H9 (cell line): ENCODE results near the gene ZFYVE28. TPM values are rescaled to one million over a fixed set of nuclear protein-coding genes. Genes with fewer than 3 reads are reported as not detected.

Experiments
- DNase-seq: peaks from one replicate; pipeline ENCODE4 v3.0.0-alpha.2; 2017
- H2AFZ ChIP-seq: one replicate; pipeline ENCODE4 v1.6.1; 2013; ENCODE audit warnings: mild to moderate bottlenecking, low read length, control low read depth, moderate library complexity
- H2AK5ac ChIP-seq: 2 replicates; pipeline ENCODE4 v1.6.1; 2013; ENCODE audit warnings: low read length, control low read depth, mixed read lengths; ENCODE audit not compliant: insufficient read length
- H2BK120ac ChIP-seq: one replicate; pipeline ENCODE4 v1.6.1; 2013; ENCODE audit warnings: low read depth, mild to moderate bottlenecking, low read length, control low read depth, inconsistent platforms; ENCODE audit not compliant: poor library complexity, severe bottlenecking
- H2BK12ac ChIP-seq: 2 replicates; pipeline ENCODE4 v1.6.1; 2013; ENCODE audit warnings: low read length, control low read depth, mixed read lengths, low read depth; ENCODE audit not compliant: insufficient read length
- H2BK15ac ChIP-seq: 2 replicates; pipeline ENCODE4 v1.6.1; 2013; ENCODE audit warnings: low read depth, low read length, control low read depth
- H2BK20ac ChIP-seq: one replicate; pipeline ENCODE4 v1.6.1; 2013; ENCODE audit warnings: low read depth, mild to moderate bottlenecking, low read length, control low read depth, inconsistent platforms; ENCODE audit not compliant: poor library complexity, severe bottlenecking
- H2BK5ac ChIP-seq: 2 replicates; pipeline ENCODE4 v1.6.1; 2013; ENCODE audit warnings: low read length, control low read depth, mixed read lengths; ENCODE audit not compliant: insufficient read length
- H3K14ac ChIP-seq: 2 replicates; pipeline ENCODE4 v1.6.1; 2013; ENCODE audit warnings: low read length, control low read depth; ENCODE audit not compliant: insufficient read depth
- H3K18ac ChIP-seq: 2 replicates; pipeline ENCODE4 v1.6.1; 2013; ENCODE audit warnings: low read depth, mild to moderate bottlenecking, mixed read lengths, low read length, control low read depth; ENCODE audit not compliant: insufficient read length
- H3K23ac ChIP-seq: 2 replicates; pipeline ENCODE4 v1.6.1; 2013; ENCODE audit warnings: low read length, control low read depth, mixed read lengths, low read depth; ENCODE audit not compliant: insufficient read length
- H3K23me2 ChIP-seq: 2 replicates; pipeline ENCODE4 v1.6.1; 2013; ENCODE audit warnings: low read depth, mild to moderate bottlenecking, mixed read lengths, low read length, control low read depth; ENCODE audit not compliant: insufficient read length, poor library complexity, severe bottlenecking
- H3K27ac ChIP-seq: 2 replicates; pipeline ENCODE4 v1.5.1; 2013; ENCODE audit warnings: low read length, control low read depth, mixed read lengths, low read depth; ENCODE audit not compliant: insufficient read length
- H3K27me3 ChIP-seq: 2 replicates; pipeline ENCODE4 v1.6.1; 2013; ENCODE audit warnings: low read length, control low read depth, inconsistent platforms; ENCODE audit not compliant: insufficient read depth
- H3K4ac ChIP-seq: 2 replicates; pipeline ENCODE4 v1.6.1; 2013; ENCODE audit warnings: low read depth, mild to moderate bottlenecking, control low read depth, inconsistent platforms, low read length, moderate library complexity
- H3K4me1 ChIP-seq: 2 replicates; pipeline ENCODE4 v1.6.1; 2013; ENCODE audit warnings: low read length, control low read depth, inconsistent platforms; ENCODE audit not compliant: insufficient read depth
- H3K4me2 ChIP-seq: 2 replicates; pipeline ENCODE4 v1.6.1; 2013; ENCODE audit warnings: low read length, control low read depth, mixed read lengths; ENCODE audit not compliant: insufficient read length, insufficient read depth
- H3K56ac ChIP-seq: 2 replicates; pipeline ENCODE4 v1.6.1; 2013; ENCODE audit warnings: low read depth, mild to moderate bottlenecking, mixed read lengths, low read length, control low read depth; ENCODE audit not compliant: insufficient read length
- H3K79me1 ChIP-seq: 2 replicates; pipeline ENCODE4 v1.6.1; 2013; ENCODE audit warnings: low read depth, mild to moderate bottlenecking, moderate library complexity, low read length, control low read depth, inconsistent platforms; ENCODE audit not compliant: insufficient read depth, poor library complexity, severe bottlenecking
- H3K79me2 ChIP-seq: 2 replicates; pipeline ENCODE4 v1.6.1; 2013; ENCODE audit warnings: low read length, control low read depth, inconsistent platforms; ENCODE audit not compliant: insufficient read depth
- H3K9ac ChIP-seq: 2 replicates; pipeline ENCODE4 v1.6.1; 2013; ENCODE audit warnings: low read length, control low read depth, mixed read lengths; ENCODE audit not compliant: insufficient read length; ENCODE audit errors: extremely low read depth
- H3K9me3 ChIP-seq: one replicate; pipeline ENCODE4 v1.6.1; 2013; ENCODE audit warnings: low read depth, low read length, inconsistent platforms; ENCODE audit not compliant: control insufficient read depth
- H3T11ph ChIP-seq: one replicate; pipeline ENCODE4 v1.6.1; 2013; ENCODE audit warnings: mild to moderate bottlenecking, low read length, control low read depth, inconsistent platforms
- H4K20me1 ChIP-seq: one replicate; pipeline ENCODE4 v1.6.1; 2013; ENCODE audit not compliant: control insufficient read depth, insufficient read length, insufficient read depth
- H4K5ac ChIP-seq: 2 replicates; pipeline ENCODE4 v1.6.1; 2013; ENCODE audit warnings: low read depth, mild to moderate bottlenecking, mixed read lengths, low read length, control low read depth; ENCODE audit not compliant: insufficient read length
- H4K8ac ChIP-seq: replicated peaks from 2 replicates; pipeline ENCODE4 v1.6.1; 2013; ENCODE audit warnings: low read length, control low read depth, mixed read lengths, low read depth; ENCODE audit not compliant: insufficient read length
- H4K91ac ChIP-seq: 2 replicates; pipeline ENCODE4 v1.6.1; 2013; ENCODE audit warnings: low read depth, mild to moderate bottlenecking, moderate library complexity, mixed read lengths, low read length, control low read depth; ENCODE audit not compliant: insufficient read length
- H3K27ac Mint-ChIP-seq, 3 experiments: 2 replicates in 2 of 3; 3 replicates in 1 of 3; pipeline ENCODE4 v1.8.0; 2020 to 2021; ENCODE audit warnings: mixed read lengths in 3 of 3, mild to moderate bottlenecking in 1 of 3, moderate library complexity in 1 of 3
- H3K27me3 Mint-ChIP-seq: 2 replicates; pipeline ENCODE4 v1.8.0; 2021; ENCODE audit warnings: low read depth, mild to moderate bottlenecking, moderate library complexity, mixed read lengths
- H3K36me3 Mint-ChIP-seq, 3 experiments: 2 replicates in 2 of 3; 3 replicates in 1 of 3; pipeline ENCODE4 v1.8.0; 2020 to 2021; ENCODE audit warnings: low read depth in 3 of 3, mixed read lengths in 3 of 3; ENCODE audit not compliant: insufficient read depth in 1 of 3
- H3K4me1 Mint-ChIP-seq, 2 experiments: 2 replicates each; pipeline ENCODE4 v1.8.0; 2020; ENCODE audit warnings: mixed read lengths in 2 of 2
- H3K4me3 Mint-ChIP-seq, 2 experiments: 2 replicates in 1 of 2; 3 replicates in 1 of 2; pipeline ENCODE4 v1.8.0; 2020 to 2021; ENCODE audit warnings: mild to moderate bottlenecking in 2 of 2, mixed read lengths in 2 of 2, moderate library complexity in 1 of 2
- H3K9me3 Mint-ChIP-seq, 2 experiments: 2 replicates in 1 of 2; 3 replicates in 1 of 2; pipeline ENCODE4 v1.8.0; 2020; ENCODE audit warnings: mild to moderate bottlenecking in 2 of 2, mixed read lengths in 2 of 2, moderate library complexity in 1 of 2
- CTCF ChIP-seq: fragments of 200-600 bp; sonication (generic); conservative IDR thresholded peaks from 3 replicates; pipeline ENCODE4 v1.8.0; 2021; ENCODE audit warnings: antibody characterized with exemption, mild to moderate bottlenecking
- WGBS: extraction: QIAGEN DNeasy Blood & Tissue Kit; methylation state at CpG from one replicate; pipeline ENCODE4 v1.1.7; 2013; ENCODE audit warnings: missing lambda C conversion rate, low lambda C conversion rate, mixed read lengths; ENCODE audit not compliant: insufficient read length; ENCODE audit errors: extremely low coverage; 5-methylcytosine and 5-hydroxymethylcytosine counted together
- total RNA-seq: library from RNA; stranded (reverse); gene quantifications from 2 replicates; pipeline ENCODE4 v1.2.1, GENCODE V29; 2021

ZFYVE28 gene
- total RNA-seq, 1 experiment from 2014 or later = 0.98 TPM

- H3K23ac ChIP-seq = no peak overlapping the region
- no peaks in the 10 kb centered on the region for H3K27me3 ChIP-seq
- H2BK20ac ChIP-seq = no peak overlapping the region
- no peak overlapping the region for H2BK120ac ChIP-seq
- no peak overlapping the region for H3K27ac ChIP-seq
- no peaks in the 10 kb centered on the region for H3K4me1 ChIP-seq
- no peak overlapping the region for H2AK5ac ChIP-seq
- H2BK15ac ChIP-seq = no peak overlapping the region; the same call in 1 of the 2 replicates
- H4K5ac ChIP-seq = no peak overlapping the region
- no peaks in the 10 kb centered on the region for H3K9me3 ChIP-seq
- H4K8ac ChIP-seq = no peak overlapping the region
- no CpG with 5 or more reads among the region's 30 CpGs for WGBS
- Mint-ChIP-seq H3K27ac (no peak overlapping the region), H3K9me3 (no peaks in the 10 kb centered on the region), H3K27me3 (no peaks in the 10 kb centered on the region; the same call in 1 of the 2 replicates), H3K4me3 (no peak overlapping the region), H3K36me3 (no peaks in the 10 kb centered on the region), H3K4me1 (peaks cover 4 to 5% of the 10 kb centered on the region in 2 experiments)
- H3K14ac ChIP-seq = peak overlapping the region; percentile 33; the same call in 1 of the 2 replicates
- no peak overlapping the region for H3K56ac ChIP-seq
- no peak overlapping the region for H3K18ac ChIP-seq
- no peaks in the 10 kb centered on the region for H3K79me1 ChIP-seq
- H2BK5ac ChIP-seq = no peak overlapping the region
- no peak overlapping the region for H4K91ac ChIP-seq
- no peak overlapping the region for H2BK12ac ChIP-seq
- H3K9ac ChIP-seq = no peak overlapping the region
- TF ChIP-seq CTCF = no peak
- no peak overlapping the region for H2AFZ ChIP-seq
- no peaks in the 10 kb centered on the region for H4K20me1 ChIP-seq
- H3K79me2 ChIP-seq = no peaks in the 10 kb centered on the region
- H3K4ac ChIP-seq = no peak overlapping the region
- H3K4me2 ChIP-seq = no peak overlapping the region
- no peaks in the 10 kb centered on the region for H3K23me2 ChIP-seq
- DNase-seq = peak; percentile 28
- H3T11ph ChIP-seq = no peak overlapping the region
These were observed 65.0 kb downstream of the ZFYVE28 start for GRCh38 chr4:2353222-2354107.
